DMS79 (cell line): ENCODE measurements around the gene SHROOM1.
"Not testable (repeated sequence)": the region's sequence is repeated elsewhere in the genome, so short reads cannot be mapped to it uniquely, and the experiment has no call there.

ENCODE experiments used
- DNase-seq: peaks from one replicate; lab custom pipeline; 2025; lab: John Stamatoyannopoulos, UW

The SHROOM1 gene, protein sequence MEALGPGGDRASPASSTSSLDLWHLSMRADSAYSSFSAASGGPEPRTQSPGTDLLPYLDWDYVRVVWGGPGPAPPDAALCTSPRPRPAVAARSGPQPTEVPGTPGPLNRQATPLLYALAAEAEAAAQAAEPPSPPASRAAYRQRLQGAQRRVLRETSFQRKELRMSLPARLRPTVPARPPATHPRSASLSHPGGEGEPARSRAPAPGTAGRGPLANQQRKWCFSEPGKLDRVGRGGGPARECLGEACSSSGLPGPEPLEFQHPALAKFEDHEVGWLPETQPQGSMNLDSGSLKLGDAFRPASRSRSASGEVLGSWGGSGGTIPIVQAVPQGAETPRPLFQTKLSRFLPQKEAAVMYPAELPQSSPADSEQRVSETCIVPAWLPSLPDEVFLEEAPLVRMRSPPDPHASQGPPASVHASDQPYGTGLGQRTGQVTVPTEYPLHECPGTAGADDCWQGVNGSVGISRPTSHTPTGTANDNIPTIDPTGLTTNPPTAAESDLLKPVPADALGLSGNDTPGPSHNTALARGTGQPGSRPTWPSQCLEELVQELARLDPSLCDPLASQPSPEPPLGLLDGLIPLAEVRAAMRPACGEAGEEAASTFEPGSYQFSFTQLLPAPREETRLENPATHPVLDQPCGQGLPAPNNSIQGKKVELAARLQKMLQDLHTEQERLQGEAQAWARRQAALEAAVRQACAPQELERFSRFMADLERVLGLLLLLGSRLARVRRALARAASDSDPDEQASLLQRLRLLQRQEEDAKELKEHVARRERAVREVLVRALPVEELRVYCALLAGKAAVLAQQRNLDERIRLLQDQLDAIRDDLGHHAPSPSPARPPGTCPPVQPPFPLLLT

GRCh38 chr5:132830436-132831094 is at the start of gene SHROOM1:
SHROOM1 (minus strand) TSS chr5:132830647; CDS start chr5:132826140, 4,507 bp downstream.
- peak; percentile 2 for DNase-seq

GRCh38 chr5:132877938-132878337 is 47.5 kb upstream of the SHROOM1 start:
- DNase-seq, result peak; percentile 46

DNA sequence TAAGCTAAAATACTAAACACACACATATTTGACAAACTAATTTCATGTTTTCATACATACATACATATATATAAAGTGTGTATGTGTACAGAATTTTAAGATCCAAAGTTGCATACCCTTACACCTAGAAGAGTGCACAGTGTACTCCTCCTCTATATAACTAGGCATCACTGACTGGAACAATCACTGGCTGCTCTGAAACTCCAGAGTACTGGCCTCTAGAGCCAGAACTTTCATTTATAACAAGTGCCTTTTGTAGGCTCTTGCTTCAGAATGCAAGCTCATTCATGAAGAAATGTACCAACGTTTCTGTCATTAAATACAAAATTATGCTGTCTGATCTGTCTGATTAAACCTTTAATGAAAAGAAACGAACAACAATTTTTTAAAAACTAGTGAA is 47.0 kb upstream of the SHROOM1 start:
- DNase-seq, result no peak

DNA sequence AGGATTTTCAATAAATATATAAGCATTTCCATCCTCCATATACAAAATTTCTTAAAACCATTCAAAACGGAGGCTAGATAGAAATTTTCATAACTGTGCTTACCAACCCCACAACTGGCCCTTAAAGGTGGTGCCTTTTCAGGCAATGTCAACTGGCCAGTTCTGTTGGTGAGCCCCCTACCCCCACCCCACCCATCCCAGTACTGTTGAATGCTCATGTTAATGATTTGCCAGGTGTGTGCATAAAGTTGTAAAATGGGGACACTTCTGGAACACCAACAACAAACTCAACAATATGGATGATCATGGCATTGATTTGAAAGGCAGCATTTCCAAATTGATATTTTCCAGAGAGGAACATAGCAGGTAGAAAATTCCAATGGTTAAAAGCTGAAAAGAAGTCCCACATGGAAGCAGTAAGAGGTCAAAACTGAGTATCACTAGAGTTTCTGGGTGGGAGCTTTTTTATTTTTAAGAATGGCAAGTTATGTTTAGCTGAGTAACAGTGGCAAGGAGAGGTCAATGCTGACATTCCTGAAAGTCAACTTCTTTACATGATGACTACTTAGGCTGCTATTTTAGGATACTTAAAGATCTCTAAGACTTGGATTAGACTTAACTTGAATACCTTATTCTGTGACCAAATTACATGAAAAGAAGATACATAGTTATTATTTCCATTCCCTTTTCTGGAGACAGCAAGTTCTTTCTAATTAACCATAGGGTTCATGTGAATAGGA is 45.7 kb upstream of the SHROOM1 start:
- DNase-seq, result no peak

GRCh38 chr5:132873930-132874271 is 43.5 kb upstream of the SHROOM1 start:
- DNase-seq, result no peak

DNA sequence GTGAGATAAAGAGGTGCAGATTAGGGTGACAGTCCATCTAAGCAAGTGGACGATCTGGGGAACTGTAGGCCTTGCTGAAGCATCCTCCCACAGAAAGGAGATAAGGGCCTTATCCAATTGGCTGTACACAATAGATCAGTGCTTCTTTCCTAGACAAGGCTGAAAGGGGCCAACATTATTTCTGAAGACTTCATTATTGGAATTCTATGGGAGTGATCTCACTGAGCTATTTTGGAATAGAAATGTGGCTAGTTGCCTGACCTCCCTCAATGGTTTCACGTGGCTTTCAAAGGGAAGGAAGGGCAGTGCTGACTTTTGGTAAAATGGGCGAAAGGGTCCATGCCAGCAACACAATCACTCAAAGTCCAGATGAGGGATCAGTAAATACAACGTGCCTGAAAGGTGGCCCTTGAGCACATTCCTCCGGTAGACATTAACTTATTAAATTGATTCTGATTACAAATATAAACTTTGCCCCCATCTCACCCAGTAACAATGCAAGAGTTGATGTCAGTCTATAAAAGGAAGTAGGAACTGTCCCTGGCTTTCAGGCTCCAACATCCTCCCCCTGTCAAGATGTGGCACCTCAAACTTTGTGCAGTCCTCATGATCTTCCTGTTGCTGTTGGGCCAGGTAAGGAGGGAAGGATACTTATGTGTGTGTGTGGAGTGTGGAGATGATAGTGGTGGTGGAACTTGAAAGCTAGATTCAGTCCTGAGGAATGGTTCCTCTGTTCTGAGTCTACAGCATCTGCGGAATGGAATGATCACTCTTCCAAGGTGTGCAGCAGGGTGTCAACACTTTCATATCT is 42.9 kb upstream of the SHROOM1 start, which contains the start of gene LEAP2:
LEAP2 (plus strand) TSS at position 550 of the 811 bp plus-strand sequence; CDS start at position 577, 27 bp downstream.
- DNase-seq, result no peak

- DNase-seq, result no peak
Observed at GRCh38 chr5:132872788-132873118, 42.3 kb upstream of the SHROOM1 start.

- DNase-seq, result no peak
Observed at GRCh38 chr5:132871459-132872284, 41.2 kb upstream of the SHROOM1 start.

DNA sequence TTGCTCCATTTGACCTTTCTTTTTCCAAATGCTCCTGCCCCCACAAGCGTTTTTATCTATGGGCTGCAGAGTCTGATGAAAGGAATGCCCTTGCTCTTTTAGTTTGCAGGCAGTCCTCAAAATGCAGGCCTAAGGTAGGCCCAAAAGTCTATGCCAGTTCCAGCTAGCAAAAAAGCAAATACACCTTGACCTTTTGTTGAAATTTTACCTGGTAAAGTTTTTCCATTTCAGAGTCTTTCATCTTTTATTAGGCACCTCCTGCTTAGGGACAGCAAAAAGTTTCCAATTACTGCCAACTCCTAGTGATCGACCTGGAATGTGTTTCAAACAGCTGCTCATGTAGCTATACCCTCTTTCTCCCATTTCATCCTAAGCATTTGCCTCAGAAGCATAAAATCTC is 40.4 kb upstream of the SHROOM1 start:
- DNase-seq, result no peak

GRCh38 chr5:132868754-132869153 is 38.3 kb upstream of the SHROOM1 start:
- no peak for DNase-seq

DNA sequence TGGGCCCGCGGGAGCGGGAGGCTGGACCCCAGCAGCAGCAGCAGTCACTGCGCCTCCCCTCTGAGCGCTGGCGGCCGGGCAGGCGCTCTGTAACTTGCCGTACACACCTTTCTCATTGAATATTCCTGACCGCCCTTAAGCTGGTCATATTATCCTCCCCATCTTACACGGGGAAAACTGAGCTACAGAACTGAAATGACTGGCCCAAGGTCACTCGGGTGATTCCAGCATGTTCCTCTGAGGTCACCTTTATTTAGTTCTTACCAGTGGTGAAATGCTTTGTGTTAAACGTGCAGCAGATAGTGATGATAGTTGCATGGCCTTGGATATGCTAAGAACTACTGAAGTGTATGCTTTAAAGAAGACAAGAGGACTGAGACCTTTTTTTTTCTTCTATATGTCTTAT is 36.6 kb upstream of the SHROOM1 start:
- no peak for DNase-seq

- peak; percentile 93 for DNase-seq
Observed at GRCh38 chr5:132866342-132867045, 36.0 kb upstream of the SHROOM1 start, which contains the start of the genes GDF9 and UQCRQ. GDF9 (minus strand) TSS chr5:132866469; CDS start chr5:132864533, 1,936 bp downstream. UQCRQ (plus strand) TSS chr5:132866642; CDS start chr5:132866882, 240 bp downstream.

DNA sequence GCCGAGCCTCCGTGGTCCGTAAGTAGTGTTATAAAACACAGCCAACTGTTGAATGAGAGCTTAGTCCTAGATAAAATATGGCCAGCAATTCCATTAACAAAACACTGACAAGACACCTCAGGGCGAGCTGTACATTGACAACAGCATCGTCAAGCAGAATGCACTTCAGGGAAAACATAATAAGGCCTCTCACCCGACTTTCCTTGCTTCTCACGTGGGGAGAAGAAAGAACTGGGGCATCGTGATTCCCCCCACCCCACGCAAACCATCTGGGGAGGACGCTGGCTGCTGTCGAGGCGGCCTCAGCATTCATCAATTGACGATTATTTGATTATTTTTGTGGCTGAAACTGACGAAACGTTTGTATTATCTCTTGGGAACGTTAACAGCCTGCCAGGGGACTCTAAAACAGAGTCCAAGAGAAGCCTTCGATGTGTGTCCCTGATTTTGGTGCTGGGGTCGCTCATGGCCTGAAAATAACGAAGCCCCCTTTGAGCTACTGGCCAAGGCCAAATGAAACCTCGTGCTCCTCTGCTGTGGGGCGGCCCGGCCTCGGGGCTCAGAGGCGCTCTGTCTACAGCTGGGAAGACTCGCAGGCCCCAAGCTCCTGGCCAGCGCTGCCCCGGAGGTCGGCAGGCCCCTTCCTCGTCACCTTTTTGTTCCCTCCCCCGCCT is 35.4 kb upstream of the SHROOM1 start:
- no peak for DNase-seq

GRCh38 chr5:132860742-132861141 is 30.3 kb upstream of the SHROOM1 start:
- no peak for DNase-seq

DNA sequence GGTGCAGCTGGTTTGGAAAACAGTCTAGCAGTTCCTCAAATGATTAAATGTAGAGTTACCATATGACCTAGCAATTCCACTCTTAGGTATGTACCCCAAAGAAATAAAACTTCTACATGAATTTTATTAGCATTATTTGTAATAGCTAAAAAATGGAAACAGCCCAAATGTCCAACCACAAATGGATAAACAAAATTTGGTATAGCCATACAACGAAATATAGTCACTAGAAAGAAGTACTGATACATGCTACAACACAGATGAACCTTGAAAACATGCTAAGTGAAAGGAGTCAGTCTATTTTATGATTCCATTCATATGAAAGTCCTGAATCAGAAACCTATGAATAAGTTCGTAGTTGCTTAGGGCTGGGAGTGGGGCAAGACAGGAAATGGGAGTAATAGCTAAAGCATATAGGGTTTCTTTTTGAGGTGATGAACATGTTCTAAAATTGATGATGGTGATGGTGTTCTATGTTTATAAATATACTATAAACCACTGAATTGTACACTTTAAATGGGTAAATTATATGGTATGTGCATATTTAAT is 29.5 kb upstream of the SHROOM1 start:
- no peak for DNase-seq

DNA sequence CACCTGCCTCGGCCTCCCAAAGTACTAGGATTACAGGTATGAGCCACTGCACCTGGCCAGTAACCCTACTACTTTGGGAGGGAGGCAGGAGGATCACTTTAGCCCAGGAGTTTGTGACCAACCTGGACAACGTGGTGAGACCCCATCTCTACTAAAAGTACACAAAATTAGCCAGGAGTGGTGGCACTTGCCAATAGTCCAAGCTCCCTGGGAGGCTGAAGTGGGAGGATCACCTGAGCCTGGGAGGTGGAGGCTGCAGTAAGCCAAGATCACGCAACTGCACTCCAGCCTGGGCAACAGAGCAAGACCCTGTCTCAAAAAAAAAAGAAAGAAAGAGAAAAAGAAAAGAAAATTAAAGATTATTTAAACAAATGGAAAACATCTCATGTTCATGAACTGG is 25.6 kb upstream of the SHROOM1 start:
- no peak for DNase-seq

- DNase-seq, result not testable (repeated sequence)
Observed at GRCh38 chr5:132854992-132855391, 24.5 kb upstream of the SHROOM1 start.

DNA sequence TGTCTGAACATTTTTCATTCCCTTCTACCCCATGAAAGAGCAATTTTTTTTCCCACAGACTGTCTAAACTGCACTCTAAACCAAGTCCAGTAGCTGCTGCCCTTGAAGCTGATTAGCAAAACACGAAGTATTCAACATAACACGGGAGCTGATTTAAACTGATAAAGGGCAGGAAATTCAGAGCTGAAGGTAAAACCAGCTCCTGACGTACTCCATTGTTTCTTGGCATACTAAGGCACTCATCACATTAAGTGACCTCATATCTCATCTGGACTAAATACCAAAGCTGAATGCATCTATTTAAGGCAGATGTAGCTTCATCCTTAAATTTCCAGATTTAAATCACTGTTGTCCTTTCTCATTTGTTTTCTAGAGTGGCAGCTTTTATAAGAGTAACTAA is 23.9 kb upstream of the SHROOM1 start:
- no peak for DNase-seq
